SK-N-SH (cell line): ENCODE results near the gene C16orf78. TPM values are rescaled to one million over a fixed set of nuclear protein-coding genes. Genes with fewer than 3 reads are reported as not detected.

Experiments used
- CTCF ChIA-PET: fragments of 300-600, 350-600 bp; formaldehyde crosslinking; extraction: SDS; loops from one replicate; lab custom pipeline; 2021; lab: Yijun Ruan, JAX
- POLR2A ChIA-PET: fragments of 350-600 bp; sonication (Branson Sonifier 250); formaldehyde crosslinking; extraction: SDS; loops from one replicate; lab custom pipeline; 2020; ENCODE audit warnings: antibody characterized with exemption, inconsistent platforms; lab: Yijun Ruan, JAX
- DNase-seq: peaks from one replicate; pipeline ENCODE4 v3.0.0; 2012
- H2AFZ ChIP-seq: fragments of 200-600 bp; sonication (generic); 2 replicates; pipeline ENCODE4 v1.8.1; 2016; ENCODE audit warnings: antibody characterized with exemption, mild to moderate bottlenecking, low read depth
- H3F3A ChIP-seq: fragments of 200-600 bp; sonication (generic); replicated peaks from 2 replicates; pipeline ENCODE3; 2016; ENCODE audit warnings: antibody characterized with exemption, mild to moderate bottlenecking; ENCODE audit not compliant: insufficient read depth
- H3K27ac ChIP-seq, 2 experiments: fragments of 200-500 bp in 1 of 2; fragments of 200-600 bp in 1 of 2; sonication (Bioruptor generic) in 1 of 2; sonication (generic), shearing (Covaris generic) in 1 of 2; 2 replicates each; pipeline versions ENCODE4 v1.5.1 to v1.6.1; 2014 to 2016; ENCODE audit warnings: low read depth in 2 of 2, inconsistent platforms in 1 of 2, low read length in 1 of 2, mild to moderate bottlenecking in 1 of 2, mixed read lengths in 1 of 2
- H3K27me3 ChIP-seq: fragments of 200-600 bp; sonication (generic), shearing (Covaris generic); 2 replicates; pipeline ENCODE4 v1.6.1; 2016; ENCODE audit warnings: mixed run types; ENCODE audit not compliant: insufficient read depth
- H3K36me3 ChIP-seq, 2 experiments: fragments of 200-500 bp in 1 of 2; fragments of 200-600 bp in 1 of 2; sonication (Bioruptor generic) in 1 of 2; sonication (generic) in 1 of 2; replicated peaks in 1 of 2; 2 replicates each; pipeline versions ENCODE3 to v1.5.1; 2014 to 2016; ENCODE audit warnings: low read length in 1 of 2, mild to moderate bottlenecking in 1 of 2; ENCODE audit not compliant: insufficient read depth in 2 of 2, control insufficient read depth in 1 of 2
- H3K4me1 ChIP-seq, 2 experiments: fragments of 200-500 bp in 1 of 2; fragments of 200-600 bp in 1 of 2; sonication (Bioruptor generic) in 1 of 2; sonication (generic), shearing (Covaris generic) in 1 of 2; 2 replicates each; pipeline versions ENCODE4 v1.5.1 to v1.6.1; 2014 to 2016; ENCODE audit warnings: low read depth in 1 of 2, low read length in 1 of 2, mixed run types in 1 of 2; ENCODE audit not compliant: insufficient read depth in 2 of 2, control insufficient read depth in 1 of 2
- H3K4me2 ChIP-seq: fragments of 200-600 bp; sonication (generic), shearing (Covaris generic); 2 replicates; pipeline ENCODE4 v1.6.1; 2017; ENCODE audit warnings: mixed run types
- H3K4me3 ChIP-seq, 2 experiments: fragments of 200-500 bp in 1 of 2; fragments of 200-600 bp in 1 of 2; sonication (Bioruptor generic) in 1 of 2; sonication (generic), shearing (Covaris generic) in 1 of 2; 2 replicates each; pipeline versions ENCODE4 v1.5.1 to v1.8.1; 2014 to 2016; ENCODE audit warnings: low read depth in 2 of 2, inconsistent platforms in 1 of 2, low read length in 1 of 2, mild to moderate bottlenecking in 1 of 2, mixed read lengths in 1 of 2, moderate library complexity in 1 of 2
- H3K79me2 ChIP-seq: fragments of 200-600 bp; sonication (generic); 2 replicates; pipeline ENCODE4 v1.8.1; 2017; ENCODE audit warnings: mild to moderate bottlenecking; ENCODE audit not compliant: insufficient read depth
- H3K9ac ChIP-seq: fragments of 200-600 bp; sonication (generic); 2 replicates; pipeline ENCODE4 v1.6.1; 2017; ENCODE audit warnings: mixed run types
- H3K9me2 ChIP-seq: fragments of 200-600 bp; sonication (generic); 2 replicates; pipeline ENCODE4 v1.6.1; 2017; ENCODE audit warnings: mixed run types
- H3K9me3 ChIP-seq: fragments of 200-600 bp; sonication (generic); 2 replicates; pipeline ENCODE4 v1.6.1; 2017; ENCODE audit warnings: mixed run types, mild to moderate bottlenecking, moderate library complexity
- H4K20me1 ChIP-seq: fragments of 200-600 bp; sonication (generic); 2 replicates; pipeline ENCODE4 v1.6.1; 2017; ENCODE audit warnings: mild to moderate bottlenecking, mixed run types; ENCODE audit not compliant: insufficient read depth
- CHD2 ChIP-seq: fragments of 150-350 bp; IDR thresholded peaks from 2 replicates; pipeline ENCODE4 v1.6.1; 2018; ENCODE audit warnings: low read length; ENCODE audit not compliant: partially characterized antibody
- ELF1 ChIP-seq: IDR thresholded peaks from 2 replicates; pipeline ENCODE4 v1.4.0; 2012
- FOSL2 ChIP-seq: IDR thresholded peaks from 2 replicates; pipeline ENCODE4 v1.4.0; 2012; ENCODE audit warnings: low read depth, mild to moderate bottlenecking, moderate library complexity, borderline replicate concordance
- IRF3 ChIP-seq: fragments of 150-350 bp; IDR thresholded peaks from 2 replicates; pipeline ENCODE4 v1.6.1; 2016; ENCODE audit warnings: mild to moderate bottlenecking, low read depth, low read length
- MXI1 ChIP-seq: IDR thresholded peaks from 2 replicates; pipeline ENCODE4 v1.6.1; 2012; ENCODE audit warnings: mild to moderate bottlenecking, low read depth, low read length, improper control_type of control experiment
- NFIC ChIP-seq: IDR thresholded peaks from 2 replicates; pipeline ENCODE4 v1.4.0; 2012; ENCODE audit warnings: borderline replicate concordance
- REST ChIP-seq: IDR thresholded peaks from 2 replicates; pipeline ENCODE4 v1.6.1; 2012; ENCODE audit warnings: mild to moderate bottlenecking, low read depth, low read length, moderate library complexity
- SMC3 ChIP-seq: IDR thresholded peaks from 2 replicates; pipeline ENCODE4 v1.6.1; 2012; ENCODE audit warnings: low read depth, low read length, improper control_type of control experiment
- TCF12 ChIP-seq: IDR thresholded peaks from 2 replicates; pipeline ENCODE4 v1.4.0; 2012
- USF2 ChIP-seq: fragments of 150-350 bp; IDR thresholded peaks from 2 replicates; pipeline ENCODE4 v1.6.1; 2017; ENCODE audit warnings: antibody characterized with exemption, low read length, low read depth, borderline replicate concordance
- WGBS: methylation state at CpG from one replicate; pipeline ENCODE4 v1.1.6; 2017; ENCODE audit warnings: low lambda C conversion rate; 5-methylcytosine and 5-hydroxymethylcytosine counted together
- polyA plus RNA-seq, 3 experiments: library from polyadenylated mRNA; depleted of rRNA; stranded (reverse); fragments of >200 nt; gene quantifications; 2 replicates each; pipeline ENCODE4 v1.2.3, GENCODE V29; 2012
- TF ChIP-seq, protein P1 (sequence below): IDR thresholded peaks from 2 replicates; pipeline ENCODE4; 2012
- TF ChIP-seq, protein P2 (sequence below): IDR thresholded peaks from 2 replicates; pipeline ENCODE4 v1.4.0; 2012; ENCODE audit warnings: low read depth

C16orf78 gene
- polyA plus RNA-seq, 1 of the 3 experiments (the other 2 are of a cell fraction): not detected

DNA sequence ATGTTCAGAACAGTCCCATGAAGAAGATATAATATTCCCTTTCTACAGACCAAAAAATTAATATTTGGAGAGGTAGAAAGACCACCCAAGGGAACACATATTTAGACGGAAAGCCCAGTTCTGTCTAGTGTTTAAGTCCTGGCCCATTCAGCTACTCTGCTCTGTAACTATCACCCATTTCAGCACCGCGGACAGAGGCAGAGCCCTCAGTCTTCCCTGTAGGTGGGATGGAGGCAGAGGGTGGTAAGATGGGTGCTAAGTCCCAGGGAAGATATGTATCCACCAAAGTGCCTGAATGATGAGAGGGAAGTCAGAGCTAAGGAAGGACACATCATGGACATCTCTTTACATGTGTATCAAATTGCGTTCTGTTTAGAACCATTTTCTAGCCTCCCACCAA is 27.8 kb upstream of the C16orf78 start:
- POLR2A ChIA-PET: no interaction called here
- H2AFZ ChIP-seq: no peak overlapping the region
- no peak overlapping the region for H3K9ac ChIP-seq
- no peak overlapping the region for H3K27ac ChIP-seq
- no peaks in the 10 kb centered on the region for H4K20me1 ChIP-seq
- no peak for DNase-seq
- WGBS: 25% methylated on average over 4 of the region's 4 CpGs
- peak; percentile 92 for TF ChIP-seq REST
- no peak for TF ChIP-seq TCF12
- no peak overlapping the region for H3K4me3 ChIP-seq
- H3K4me1 ChIP-seq: no peaks in the 10 kb centered on the region
- no peaks in the 10 kb centered on the region for H3K27me3 ChIP-seq
- no peaks in the 10 kb centered on the region for H3K36me3 ChIP-seq
- no peaks in the 10 kb centered on the region for H3F3A ChIP-seq
- H3K4me2 ChIP-seq: no peak overlapping the region
- no peaks in the 10 kb centered on the region for H3K9me3 ChIP-seq
- H3K9me2 ChIP-seq: no peaks in the 10 kb centered on the region
- CTCF ChIA-PET: no interaction called here
- no peaks in the 10 kb centered on the region for H3K79me2 ChIP-seq

GRCh38 chr16:49346459-49346858 is 27.1 kb upstream of the C16orf78 start:
- TF ChIP-seq USF2: no peak
- no peak for TF ChIP-seq ELF1
- no peak for TF ChIP-seq IRF3
- no peak for TF ChIP-seq SMC3
- no peak for TF ChIP-seq CHD2
- TF ChIP-seq FOSL2: no peak
- TF ChIP-seq REST: no peak
- no peak for TF ChIP-seq MXI1
- TF ChIP-seq, protein P1, sequence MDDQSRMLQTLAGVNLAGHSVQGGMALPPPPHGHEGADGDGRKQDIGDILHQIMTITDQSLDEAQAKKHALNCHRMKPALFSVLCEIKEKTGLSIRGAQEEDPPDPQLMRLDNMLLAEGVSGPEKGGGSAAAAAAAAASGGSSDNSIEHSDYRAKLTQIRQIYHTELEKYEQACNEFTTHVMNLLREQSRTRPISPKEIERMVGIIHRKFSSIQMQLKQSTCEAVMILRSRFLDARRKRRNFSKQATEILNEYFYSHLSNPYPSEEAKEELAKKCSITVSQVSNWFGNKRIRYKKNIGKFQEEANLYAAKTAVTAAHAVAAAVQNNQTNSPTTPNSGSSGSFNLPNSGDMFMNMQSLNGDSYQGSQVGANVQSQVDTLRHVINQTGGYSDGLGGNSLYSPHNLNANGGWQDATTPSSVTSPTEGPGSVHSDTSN: no peak
- TF ChIP-seq NFIC: no peak
- TF ChIP-seq, protein P2, sequence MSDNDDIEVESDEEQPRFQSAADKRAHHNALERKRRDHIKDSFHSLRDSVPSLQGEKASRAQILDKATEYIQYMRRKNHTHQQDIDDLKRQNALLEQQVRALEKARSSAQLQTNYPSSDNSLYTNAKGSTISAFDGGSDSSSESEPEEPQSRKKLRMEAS: no peak
- TF ChIP-seq, all 33 proteins: peak for 0
- H4K20me1 ChIP-seq: no peaks in the 10 kb centered on the region
- no peaks in the 10 kb centered on the region for H3K27me3 ChIP-seq
- H2AFZ ChIP-seq: no peak overlapping the region
- no peak overlapping the region for H3K4me3 ChIP-seq
- H3K4me2 ChIP-seq: no peak overlapping the region
- DNase-seq: no peak
- H3K9ac ChIP-seq: no peak overlapping the region
- H3K79me2 ChIP-seq: no peaks in the 10 kb centered on the region
- ChIA-PET CTCF (interaction anchor here (7.2 kb wide), 1 partner anchor 660 kb away, joined by 71 read pairs; no protein-coding TSS in a partner anchor), POLR2A (no interaction called here)
- 12% methylated on average over 2 of the region's 2 CpGs for WGBS
- no peaks in the 10 kb centered on the region for H3F3A ChIP-seq
- no peaks in the 10 kb centered on the region for H3K36me3 ChIP-seq
- H3K4me1 ChIP-seq: no peaks in the 10 kb centered on the region
- H3K9me3 ChIP-seq: no peaks in the 10 kb centered on the region
- H3K9me2 ChIP-seq: no peaks in the 10 kb centered on the region
- H3K27ac ChIP-seq: no peak overlapping the region
